Measurements from ENCODE around the gene GMDS. TPM values are rescaled to one million over a fixed set of nuclear protein-coding genes. Genes with fewer than 3 reads are reported as not detected.

The GMDS gene
- total and polyA plus RNA-seq, 2 of the 4 experiments (the other 2 are of a cell fraction) = 7.3 to 21.9 TPM

- Histone ChIP-seq H3K18ac (ENCODE audit: low read depth, low read length) (no peak overlapping the region), H3K27me3 (ENCODE audit: control insufficient read depth, insufficient read depth, low read length) (no peaks in the 10 kb centered on the region), H3K4me3 (ENCODE audit: insufficient read depth, low read depth, low read length) (no peak overlapping the region), H3K4me1 (ENCODE audit: control insufficient read depth, insufficient read depth, low read length) (peaks cover 4% of the 10 kb centered on the region; the same call in 1 of the 2 replicates), H3K36me3 (ENCODE audit: control insufficient read depth, insufficient read depth, low read length) (no peaks in the 10 kb centered on the region), H3K23ac (ENCODE audit: low read depth, low read length) (no peak overlapping the region), H2BK20ac (ENCODE audit: low read depth, low read length) (no peak overlapping the region), H3K56ac (ENCODE audit: extremely low read depth, insufficient read depth, low read length) (no peak overlapping the region), H4K8ac (ENCODE audit: low read depth in 2 of 2, low read length in 2 of 2) (no peak overlapping the region), H4K91ac (ENCODE audit: insufficient read depth, low read depth, low read length) (no peak overlapping the region), H3K14ac (replicated peaks; ENCODE audit: low read depth, low read length) (no peak overlapping the region), H4K5ac (ENCODE audit: low read depth, low read length) (no peak overlapping the region), H4K20me1 (ENCODE audit: insufficient read depth, low read length) (no peaks in the 10 kb centered on the region), H2BK15ac (ENCODE audit: low read depth, low read length) (no peak overlapping the region), H3K4ac (ENCODE audit: low read depth, low read length) (no peak overlapping the region), H2AK9ac (replicated peaks; ENCODE audit: low read depth, low read length, poor library complexity) (no peak overlapping the region), H3K27ac (ENCODE audit: insufficient read depth, low read length) (no peak overlapping the region), H3K79me1 (ENCODE audit: low read depth in 1 of 2, low read length in 2 of 2) (0 out of 4 replicates have a peak, but pooled peaks cover 0 to 2% of the 10 kb centered on the region in 2 experiments), H3K4me2 (ENCODE audit: low read depth, low read length) (no peak overlapping the region), H2BK120ac (ENCODE audit: low read depth, low read length) (no peak overlapping the region), H2AK5ac (ENCODE audit: low read depth, low read length) (no peak overlapping the region), H2BK5ac (ENCODE audit: low read depth, low read length, poor library complexity, severe bottlenecking) (no peak overlapping the region), H3K9me1 (ENCODE audit: insufficient read depth, low read length) (peaks cover 5% of the 10 kb centered on the region; the same call in 1 of the 2 replicates), H3K9ac (ENCODE audit: low read depth, low read length) (no peak overlapping the region), H2AFZ (replicated peaks; ENCODE audit: low read length, poor library complexity) (no peak overlapping the region), H3K9me3 (ENCODE audit: control insufficient read depth, insufficient read depth, low read length) (no peaks in the 10 kb centered on the region)
- BruUV-seq (replicated peaks) = no TSS peak
- peak; percentile 31 for DNase-seq
- TF ChIP-seq CEBPB (IDR thresholded peaks at IDR 0.05; ENCODE audit: low read depth, low read length) = no peak
- no peak for ATAC-seq (ENCODE audit: low read depth)
- dilution Hi-C loops (cut with HindIII; ENCODE audit: low sequenced_read_pairs, unreplicated experiment) = no loop called here
- in situ Hi-C loops (cut with MboI; ENCODE audit: low sequenced_read_pairs) = no loop called here
- 100% methylated on average over 2 of the region's 7 CpGs; no CpG with 5 or more reads in 1 of the 2 experiments for whole genome bisulfite sequencing, 2 experiments (ENCODE audit: extremely low coverage in 2 of 2, insufficient read length in 1 of 2)
- ChIA-PET CTCF (no interaction called here), POLR2A (ENCODE audit: unreplicated experiment) (no interaction called here)
- intact Hi-C loops (cut with micrococcal nuclease) = loop anchor here (10.0 kb wide), 1 partner anchor 416 kb away; no protein-coding TSS in a partner anchor
Measured at GRCh38 chr6:2030682-2031244, 214.6 kb downstream of the GMDS start.
